Osteoblast (primary cell): ENCODE measurements around the gene CCT7. TPM values are rescaled to one million over a fixed set of nuclear protein-coding genes. Genes with fewer than 3 reads are reported as not detected.
A peak's percentile ranks its signal among the peaks of the same experiment; 100 is the strongest.

Source experiments
- DNase-seq: peaks from one replicate; pipeline ENCODE4 v3.0.0; 2011; ENCODE audit warnings: low spot score, mixed read lengths; ENCODE audit not compliant: insufficient read length; ENCODE audit errors: missing footprints
- H2AFZ ChIP-seq: 2 replicates; pipeline ENCODE4 v1.6.0; 2011; ENCODE audit warnings: mild to moderate bottlenecking, low read length
- H3K27ac ChIP-seq: 2 replicates; pipeline ENCODE4 v1.5.1; 2011; ENCODE audit warnings: mild to moderate bottlenecking, low read depth, low read length, moderate library complexity
- H3K27me3 ChIP-seq: 2 replicates; pipeline ENCODE4 v1.6.0; 2012; ENCODE audit warnings: mild to moderate bottlenecking, control low read depth, inconsistent platforms, low read length, moderate library complexity; ENCODE audit not compliant: insufficient read depth
- H3K36me3 ChIP-seq: 2 replicates; pipeline ENCODE4 v1.5.1; 2011; ENCODE audit warnings: mild to moderate bottlenecking, low read length, control low read depth, moderate library complexity; ENCODE audit not compliant: insufficient read depth
- H3K4me1 ChIP-seq: 2 replicates; pipeline ENCODE4 v1.5.1; 2011; ENCODE audit warnings: mild to moderate bottlenecking, low read length, control low read depth, moderate library complexity; ENCODE audit not compliant: insufficient read depth
- H3K4me2 ChIP-seq: 2 replicates; pipeline ENCODE4 v1.6.0; 2011; ENCODE audit warnings: mild to moderate bottlenecking, low read length; ENCODE audit not compliant: insufficient read depth
- H3K4me3 ChIP-seq: fragments of 200-600 bp; sonication (generic); 3 replicates; pipeline ENCODE4 v1.5.1; 2012; ENCODE audit warnings: mild to moderate bottlenecking, low read length, inconsistent platforms; ENCODE audit not compliant: insufficient read depth
- H3K79me2 ChIP-seq: 2 replicates; pipeline ENCODE4 v1.6.0; 2012; ENCODE audit warnings: mild to moderate bottlenecking, low read length, control low read depth, inconsistent platforms; ENCODE audit not compliant: insufficient read depth
- H3K9me3 ChIP-seq: 2 replicates; pipeline ENCODE4 v1.5.1; 2011; ENCODE audit warnings: low read depth, low read length, control low read depth
- H4K20me1 ChIP-seq: 2 replicates; pipeline ENCODE4 v1.6.0; 2012; ENCODE audit warnings: mild to moderate bottlenecking, low read length, control low read depth; ENCODE audit not compliant: insufficient read depth
- total RNA-seq: library from RNA; depleted of rRNA; stranded (reverse); fragments of >200 nt; gene quantifications from 2 replicates; pipeline ENCODE4 v1.2.3, GENCODE V29; 2012
- TF ChIP-seq, protein P1 (sequence below): IDR thresholded peaks from 2 replicates; pipeline ENCODE4 v1.5.1; 2011; ENCODE audit warnings: mild to moderate bottlenecking, low read depth, low read length, moderate library complexity; ENCODE audit errors: extremely low read depth

The CCT7 gene
- total RNA-seq, 1 donor = 200 TPM

DNA sequence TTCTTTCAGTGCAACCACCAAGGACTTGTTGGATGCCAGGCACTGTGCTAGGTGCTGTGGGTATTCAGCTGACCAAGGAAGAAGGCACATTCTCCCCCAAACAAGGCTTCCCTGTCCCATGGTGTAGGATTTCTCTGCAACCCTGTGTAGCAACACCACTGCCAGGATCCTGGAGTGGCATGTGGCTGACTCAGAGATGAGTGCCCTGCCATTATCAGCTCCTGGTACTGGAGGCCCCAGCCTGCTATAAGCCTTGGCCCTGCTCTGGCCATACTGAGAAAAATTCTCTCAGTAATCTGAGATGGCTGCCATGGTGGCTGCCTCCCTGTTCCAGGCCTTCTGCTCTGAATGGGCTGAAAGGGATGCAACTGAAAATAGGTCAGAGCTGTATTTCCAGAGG lies 15.8 kb upstream of the CCT7 start:
- peaks cover 25% of the 10 kb centered on the region for H3K4me1 ChIP-seq
- H2AFZ ChIP-seq = peak overlapping the region; percentile 61
- no peak overlapping the region for H3K4me3 ChIP-seq
- H3K9me3 ChIP-seq = no peaks in the 10 kb centered on the region
- no peaks in the 10 kb centered on the region for H3K27me3 ChIP-seq
- H4K20me1 ChIP-seq = no peaks in the 10 kb centered on the region
- peaks cover 17% of the 10 kb centered on the region for H3K36me3 ChIP-seq
- H3K4me2 ChIP-seq = peak overlapping the region; percentile 42
- peaks cover 45% of the 10 kb centered on the region for H3K79me2 ChIP-seq
- TF ChIP-seq, protein P1, sequence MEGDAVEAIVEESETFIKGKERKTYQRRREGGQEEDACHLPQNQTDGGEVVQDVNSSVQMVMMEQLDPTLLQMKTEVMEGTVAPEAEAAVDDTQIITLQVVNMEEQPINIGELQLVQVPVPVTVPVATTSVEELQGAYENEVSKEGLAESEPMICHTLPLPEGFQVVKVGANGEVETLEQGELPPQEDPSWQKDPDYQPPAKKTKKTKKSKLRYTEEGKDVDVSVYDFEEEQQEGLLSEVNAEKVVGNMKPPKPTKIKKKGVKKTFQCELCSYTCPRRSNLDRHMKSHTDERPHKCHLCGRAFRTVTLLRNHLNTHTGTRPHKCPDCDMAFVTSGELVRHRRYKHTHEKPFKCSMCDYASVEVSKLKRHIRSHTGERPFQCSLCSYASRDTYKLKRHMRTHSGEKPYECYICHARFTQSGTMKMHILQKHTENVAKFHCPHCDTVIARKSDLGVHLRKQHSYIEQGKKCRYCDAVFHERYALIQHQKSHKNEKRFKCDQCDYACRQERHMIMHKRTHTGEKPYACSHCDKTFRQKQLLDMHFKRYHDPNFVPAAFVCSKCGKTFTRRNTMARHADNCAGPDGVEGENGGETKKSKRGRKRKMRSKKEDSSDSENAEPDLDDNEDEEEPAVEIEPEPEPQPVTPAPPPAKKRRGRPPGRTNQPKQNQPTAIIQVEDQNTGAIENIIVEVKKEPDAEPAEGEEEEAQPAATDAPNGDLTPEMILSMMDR = no peak
- peak; percentile 90 for DNase-seq
- peak overlapping the region; percentile 5 for H3K27ac ChIP-seq

DNA sequence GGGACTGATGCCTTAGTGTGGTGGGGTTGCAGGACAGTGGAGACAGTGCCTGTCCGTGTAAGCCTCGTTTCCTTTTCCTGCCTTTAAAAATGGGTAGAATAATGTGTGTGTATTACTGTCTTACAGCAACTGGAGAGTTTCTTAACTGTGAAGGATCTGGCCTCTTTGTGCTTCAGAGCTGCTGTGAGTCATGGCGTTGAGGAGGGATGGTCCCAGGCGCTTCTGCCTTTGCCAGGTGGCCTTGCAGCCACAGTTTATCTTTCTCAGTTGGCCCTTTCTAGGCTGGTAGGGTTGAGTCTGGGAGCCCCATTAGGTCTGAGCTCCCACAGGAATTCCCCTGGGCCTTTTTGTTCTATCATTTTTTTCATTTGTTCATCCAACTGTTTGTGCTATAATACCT lies 10.3 kb upstream of the CCT7 start:
- H3K9me3 ChIP-seq = no peaks in the 10 kb centered on the region
- no peak overlapping the region for H3K27ac ChIP-seq
- no peak overlapping the region for H3K4me2 ChIP-seq
- H3K4me3 ChIP-seq = no peak overlapping the region
- DNase-seq = peak; percentile 57
- no peaks in the 10 kb centered on the region for H3K27me3 ChIP-seq
- no peaks in the 10 kb centered on the region for H3K4me1 ChIP-seq
- H4K20me1 ChIP-seq = no peaks in the 10 kb centered on the region
- peaks cover 28% of the 10 kb centered on the region for H3K36me3 ChIP-seq
- H3K79me2 ChIP-seq = peaks cover 8% of the 10 kb centered on the region
- TF ChIP-seq, protein P1 = no peak
- H2AFZ ChIP-seq = no peak overlapping the region

DNA sequence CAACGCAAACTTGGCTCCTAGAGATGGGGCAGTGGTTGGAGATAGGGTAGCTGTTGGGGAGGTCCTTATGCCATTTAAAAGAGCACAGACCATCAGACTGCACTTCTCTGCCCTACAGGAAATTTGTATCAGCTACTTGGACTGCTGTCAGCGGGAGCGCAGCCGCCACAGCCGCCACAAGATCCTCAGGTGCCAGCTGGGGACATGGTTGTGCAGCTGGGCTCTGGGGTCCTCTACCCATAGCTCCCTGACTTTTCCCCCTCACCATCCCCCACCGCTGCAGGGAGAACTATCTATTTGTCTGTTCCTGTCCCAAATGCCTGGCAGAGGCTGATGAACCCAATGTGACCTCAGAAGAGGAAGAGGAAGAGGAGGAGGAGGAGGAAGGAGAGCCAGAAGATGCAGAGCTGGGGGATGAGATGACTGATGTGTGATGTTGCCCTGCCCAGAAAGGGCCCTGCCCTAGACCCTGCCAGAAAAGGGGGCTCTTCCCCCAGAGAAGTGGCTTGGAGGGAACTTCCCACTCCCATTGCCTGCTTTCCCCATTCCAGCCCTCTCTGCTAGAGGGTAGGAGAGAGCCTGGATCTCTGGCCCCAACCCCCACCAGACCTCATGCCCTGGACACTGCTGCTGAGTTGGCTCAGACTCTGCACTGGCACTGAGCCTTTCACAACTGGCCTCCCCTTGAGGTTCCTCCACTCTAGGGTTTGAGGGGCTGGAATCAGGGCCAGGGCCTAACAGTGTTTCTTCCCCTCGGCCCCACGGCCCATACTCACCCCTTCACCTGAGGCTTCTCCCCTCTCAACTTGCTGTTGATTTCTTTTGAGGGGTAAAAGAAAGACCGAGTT lies 8.4 kb upstream of the CCT7 start:
- Histone ChIP-seq H3K9me3 (no peaks in the 10 kb centered on the region), H4K20me1 (no peaks in the 10 kb centered on the region), H3K27me3 (no peaks in the 10 kb centered on the region), H3K79me2 (no peaks in the 10 kb centered on the region), H3K4me3 (no peak overlapping the region), H3K4me2 (no peak overlapping the region), H2AFZ (no peak overlapping the region), H3K36me3 (peaks cover 27% of the 10 kb centered on the region), H3K4me1 (no peaks in the 10 kb centered on the region), H3K27ac (no peak overlapping the region)
- TF ChIP-seq, protein P1 = no peak
- peak; percentile 50 for DNase-seq

DNA sequence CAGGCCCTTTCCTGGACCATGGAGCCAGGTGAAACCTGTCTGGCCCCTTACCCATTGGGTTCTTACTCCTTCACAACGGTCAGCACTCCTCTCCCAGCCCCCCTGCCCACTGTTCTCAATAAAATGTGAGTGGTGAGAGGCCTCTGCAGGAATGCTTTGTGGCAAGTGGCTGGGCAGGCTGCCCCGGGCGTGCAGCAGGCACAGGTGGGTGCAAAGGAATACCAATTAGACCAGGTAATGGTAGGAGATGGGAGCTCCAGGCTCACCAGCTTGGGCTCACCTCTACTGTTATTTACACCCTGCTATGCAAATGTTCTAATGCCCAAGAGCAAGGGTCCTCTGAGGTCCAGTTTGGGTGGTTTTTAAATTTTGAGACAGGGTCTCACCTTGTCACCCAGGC lies 7.0 kb upstream of the CCT7 start:
- peak; percentile 32 for DNase-seq
- H3K36me3 ChIP-seq = peaks cover 19% of the 10 kb centered on the region
- no peaks in the 10 kb centered on the region for H3K79me2 ChIP-seq
- TF ChIP-seq, protein P1 = no peak
- H3K27ac ChIP-seq = no peak overlapping the region
- no peaks in the 10 kb centered on the region for H4K20me1 ChIP-seq
- no peaks in the 10 kb centered on the region for H3K27me3 ChIP-seq
- H3K4me3 ChIP-seq = no peak overlapping the region
- H3K9me3 ChIP-seq = no peaks in the 10 kb centered on the region
- no peak overlapping the region for H3K4me2 ChIP-seq
- H2AFZ ChIP-seq = no peak overlapping the region
- no peaks in the 10 kb centered on the region for H3K4me1 ChIP-seq
